Activated B cell treated with CpG ODN at 0.5 μM for 24 hours (primary cell): ENCODE data around the gene SLC16A13. TPM values are rescaled to one million over a fixed set of nuclear protein-coding genes. Genes with fewer than 3 reads are reported as not detected.

Experiments
- ATAC-seq: fragments of 200-7000 bp; cut with Tn5 transposase; one replicate; pipeline ENCODE4 v1.10.0; 2021; ENCODE audit warnings: low read depth, mild to moderate bottlenecking, moderate library complexity
- CTCF ChIA-PET: fragments of 350-600 bp; sonication (Branson Sonifier 250); formaldehyde crosslinking; loops from one replicate; lab custom pipeline; 2021; ENCODE audit warnings: antibody characterized with exemption; lab: Charles Lee
- POLR2A ChIA-PET: fragments of 350-600 bp; sonication (Branson Sonifier 250); formaldehyde crosslinking; loops from one replicate; lab custom pipeline; 2021; ENCODE audit warnings: antibody characterized with exemption; lab: Charles Lee
- DNase-seq: peaks from one replicate; pipeline ENCODE4 v3.0.0; 2022
- H3K27ac Mint-ChIP-seq: one replicate; pipeline ENCODE4 v1.8.0; 2020; ENCODE audit warnings: mixed read lengths
- H3K27me3 Mint-ChIP-seq: one replicate; pipeline ENCODE4 v1.8.0; 2021; ENCODE audit warnings: mixed read lengths
- H3K36me3 Mint-ChIP-seq: one replicate; pipeline ENCODE4 v1.8.0; 2021; ENCODE audit warnings: low read depth, mixed read lengths
- H3K4me1 Mint-ChIP-seq: one replicate; pipeline ENCODE4 v1.8.0; 2021; ENCODE audit warnings: mixed read lengths
- H3K4me3 Mint-ChIP-seq: one replicate; pipeline ENCODE4 v1.8.0; 2020; ENCODE audit warnings: mild to moderate bottlenecking, mixed read lengths
- H3K9me3 Mint-ChIP-seq: one replicate; pipeline ENCODE4 v1.8.0; 2020; ENCODE audit warnings: mixed read lengths
- CTCF ChIP-seq: fragments of 200-600 bp; IDR thresholded peaks from one replicate; pipeline ENCODE4 v1.8.0; 2022; ENCODE audit warnings: antibody characterized with exemption, mild to moderate bottlenecking
- intact Hi-C: fragments of 100-400 bp; cut with micrococcal nuclease; formaldehyde crosslinking; loops from one replicate; pipeline ENCODE4 v1.15.1; 2024
- total RNA-seq: library from RNA; stranded (reverse); gene quantifications from 2 replicates; pipeline ENCODE4 v1.2.3, GENCODE V29; 2022

SLC16A13 gene
- total RNA-seq, 1 donor from 2014 or later, result 11.8 TPM

DNA sequence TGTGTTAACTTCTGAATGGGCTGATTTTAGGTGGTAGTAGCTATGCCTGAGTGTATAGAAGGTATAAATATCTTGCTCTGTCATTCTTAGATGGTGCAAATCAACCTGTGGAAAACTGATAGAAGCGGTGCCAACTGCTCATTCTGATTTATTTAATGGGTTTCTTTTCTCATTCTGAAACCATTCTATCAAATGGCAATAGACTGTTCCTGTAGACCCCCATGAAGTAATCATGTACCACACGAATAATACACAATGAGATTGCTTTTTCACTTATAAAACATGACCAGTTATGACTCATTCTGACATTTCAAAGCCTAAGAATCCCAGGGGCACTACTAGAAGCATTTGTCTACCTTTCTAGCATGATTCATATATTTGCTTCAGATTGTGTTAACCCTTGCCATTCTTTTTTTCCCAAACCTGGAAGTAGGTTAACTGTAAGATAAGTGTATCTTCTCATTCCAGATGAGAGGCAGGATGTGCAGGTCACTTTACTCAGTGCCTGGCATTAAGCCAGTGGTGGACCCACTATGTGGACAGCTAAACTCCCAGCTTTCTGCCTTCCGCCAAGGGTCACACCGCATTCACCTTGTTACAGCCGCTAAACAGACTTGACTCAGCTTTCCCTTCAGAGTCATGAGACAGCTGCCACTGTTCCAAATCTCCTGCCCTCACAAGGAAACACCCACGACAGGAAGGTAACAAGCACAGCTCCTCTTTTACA is 24.5 kb downstream of the SLC16A13 start:
- peaks cover 2% of the 10 kb centered on the region for H3K4me1 Mint-ChIP-seq
- DNase-seq, result no peak
- TF ChIP-seq CTCF, result no peak
- no peaks in the 10 kb centered on the region for H3K9me3 Mint-ChIP-seq
- ChIA-PET CTCF (no interaction called here), POLR2A (interaction anchor here (1.5 kb wide), 1 partner anchor 73 kb away, joined by 20 read pairs; no protein-coding TSS in a partner anchor)
- no peak overlapping the region for H3K27ac Mint-ChIP-seq
- H3K4me3 Mint-ChIP-seq, result no peak overlapping the region
- peaks cover 24% of the 10 kb centered on the region for H3K27me3 Mint-ChIP-seq
- ATAC-seq, result peak; percentile 14
- intact Hi-C loops, result no loop called here
- no peaks in the 10 kb centered on the region for H3K36me3 Mint-ChIP-seq

DNA sequence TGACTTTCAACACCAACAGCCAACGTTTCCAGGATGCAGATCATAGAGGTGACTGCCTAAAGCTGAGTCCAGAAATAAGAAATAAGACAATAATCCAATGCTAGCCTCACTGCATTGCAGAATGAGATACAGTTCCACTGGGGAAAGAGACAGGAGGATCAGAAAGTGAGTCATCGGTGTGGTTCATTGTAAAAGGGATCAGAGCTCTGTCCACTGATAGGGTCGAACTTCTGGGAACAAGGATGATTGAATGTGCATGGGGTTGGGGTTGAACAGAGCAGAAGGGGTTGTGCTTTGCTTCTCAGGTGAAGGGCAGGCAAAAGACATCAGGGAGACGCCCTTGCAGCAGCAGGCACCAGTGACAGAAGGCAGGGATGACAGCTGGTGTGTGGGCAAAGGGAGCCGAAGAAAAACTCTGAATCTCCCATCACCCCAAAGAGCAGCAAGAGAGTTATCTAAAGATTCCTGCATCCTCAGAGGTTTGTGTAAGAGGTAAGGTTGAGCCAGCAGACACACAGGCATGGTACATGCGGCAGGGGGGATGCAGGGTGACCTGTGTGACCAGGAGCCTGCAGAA is 27.8 kb downstream of the SLC16A13 start:
- Mint-ChIP-seq H3K9me3 (peaks cover 10% of the 10 kb centered on the region), H3K4me3 (no peak overlapping the region), H3K27ac (no peak overlapping the region), H3K4me1 (peaks cover 2% of the 10 kb centered on the region), H3K27me3 (peaks cover 31% of the 10 kb centered on the region), H3K36me3 (peaks cover 2% of the 10 kb centered on the region)
- no peak for TF ChIP-seq CTCF
- CTCF ChIA-PET, result no interaction called here
- intact Hi-C loops, result no loop called here
- ATAC-seq (no peak), DNase-seq (no peak)
- POLR2A ChIA-PET, result no interaction called here

DNA sequence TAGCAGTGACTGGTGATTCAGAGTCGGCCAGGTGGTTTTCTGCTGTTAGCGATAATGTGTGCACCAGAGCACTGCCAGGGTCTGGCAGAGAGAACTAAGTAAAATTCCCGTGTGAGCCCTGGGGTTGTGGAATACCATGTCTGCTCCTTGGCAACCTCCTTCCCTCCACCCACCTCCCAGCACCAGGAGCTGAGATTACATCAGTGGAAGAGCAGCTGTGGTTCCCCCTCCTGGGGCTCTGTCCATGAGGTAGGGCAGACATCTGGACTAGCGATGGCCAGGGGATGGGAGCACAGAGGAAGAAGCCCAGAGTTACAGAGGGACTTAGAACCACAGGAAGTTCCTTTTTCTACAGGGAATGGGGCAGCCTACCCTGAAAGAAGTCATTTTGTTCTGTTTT is 28.4 kb downstream of the SLC16A13 start:
- no peak overlapping the region for H3K27ac Mint-ChIP-seq
- peaks cover 15% of the 10 kb centered on the region for H3K9me3 Mint-ChIP-seq
- no peak for DNase-seq
- H3K4me1 Mint-ChIP-seq, result peaks cover 2% of the 10 kb centered on the region
- ChIA-PET POLR2A (no interaction called here), CTCF (no interaction called here)
- TF ChIP-seq CTCF, result no peak
- intact Hi-C loops, result no loop called here
- ATAC-seq, result no peak
- no peak overlapping the region for H3K4me3 Mint-ChIP-seq
- peaks cover 31% of the 10 kb centered on the region for H3K27me3 Mint-ChIP-seq
- H3K36me3 Mint-ChIP-seq, result peaks cover 2% of the 10 kb centered on the region

- ATAC-seq (no peak), DNase-seq (no peak)
- Mint-ChIP-seq H3K4me1 (peaks cover 6% of the 10 kb centered on the region), H3K9me3 (peaks cover 15% of the 10 kb centered on the region), H3K27ac (no peak overlapping the region), H3K27me3 (peaks cover 23% of the 10 kb centered on the region), H3K36me3 (peaks cover 2% of the 10 kb centered on the region), H3K4me3 (no peak overlapping the region)
- ChIA-PET CTCF (no interaction called here), POLR2A (no interaction called here)
- TF ChIP-seq CTCF, result no peak
- intact Hi-C loops, result no loop called here
Measured at GRCh38 chr17:7067198-7067597, 31.4 kb downstream of the SLC16A13 start.

DNA sequence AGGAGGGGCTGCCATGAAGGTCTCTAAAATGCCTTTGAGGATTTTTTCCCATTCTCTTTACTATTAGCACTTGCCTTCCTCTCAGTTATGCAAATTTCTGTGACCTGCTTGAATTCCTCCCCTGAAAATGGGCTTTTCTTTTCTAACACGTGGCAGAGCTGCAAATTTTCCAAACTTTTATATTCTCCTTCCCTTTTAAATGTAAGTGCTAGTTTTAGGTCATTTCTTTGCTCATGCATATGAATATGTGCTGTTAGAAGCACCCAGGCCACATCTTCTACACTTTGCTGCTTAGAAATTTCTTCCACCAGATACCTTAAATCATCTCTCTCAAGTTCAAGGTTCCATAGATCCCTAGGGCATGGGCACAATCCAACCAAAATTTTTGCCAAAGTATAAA is 32.5 kb downstream of the SLC16A13 start:
- intact Hi-C loops, result no loop called here
- no peak for DNase-seq
- no peak for ATAC-seq
- Mint-ChIP-seq H3K4me3 (no peak overlapping the region), H3K36me3 (peaks cover 2% of the 10 kb centered on the region), H3K9me3 (peaks cover 15% of the 10 kb centered on the region), H3K27me3 (peaks cover 20% of the 10 kb centered on the region), H3K4me1 (peaks cover 13% of the 10 kb centered on the region), H3K27ac (no peak overlapping the region)
- ChIA-PET POLR2A (no interaction called here), CTCF (interaction anchor here (0.6 kb wide), 1 partner anchor 402 kb away, joined by 3 read pairs; no protein-coding TSS in a partner anchor)
- TF ChIP-seq CTCF, result no peak
